ENCODE measurements around the gene ALPL.

ALPL gene

GRCh38 chr1:21577324-21577723 is 68.1 kb downstream of the ALPL start:
- Histone ChIP-seq H3K9ac (ENCODE audit: low read length in 2 of 2) (no peak overlapping the region), H3K4me1 (ENCODE audit: control insufficient read depth, insufficient read depth, low read length) (peaks cover 10% of the 10 kb centered on the region), H3K27me3 (ENCODE audit: control insufficient read depth in 1 of 2, insufficient read depth in 2 of 2, low read length in 2 of 2) (peaks cover 0 to 3% of the 10 kb centered on the region in 2 donors), H3K4me3 (ENCODE audit: low read length in 2 of 2) (no peak overlapping the region), H3K36me3 (ENCODE audit: control insufficient read depth in 2 of 2, insufficient read depth in 2 of 2, low read length in 2 of 2) (no peaks in the 10 kb centered on the region), H3K9me3 (ENCODE audit: control insufficient read depth in 2 of 2, low read length in 2 of 2) (no peaks in the 10 kb centered on the region), H3K27ac (ENCODE audit: low read length) (no peak overlapping the region)

- no peaks in the 10 kb centered on the region for H3K9me3 ChIP-seq (ENCODE audit: control insufficient read depth in 2 of 2, low read length in 2 of 2)
- no peak overlapping the region for H3K4me3 ChIP-seq (ENCODE audit: low read length in 2 of 2)
- peaks cover 0 to 3% of the 10 kb centered on the region in 2 donors for H3K27me3 ChIP-seq (ENCODE audit: control insufficient read depth in 1 of 2, insufficient read depth in 2 of 2, low read length in 2 of 2)
- H3K9ac ChIP-seq (ENCODE audit: low read length in 2 of 2) = no peak overlapping the region
- no peaks in the 10 kb centered on the region for H3K36me3 ChIP-seq (ENCODE audit: control insufficient read depth in 2 of 2, insufficient read depth in 2 of 2, low read length in 2 of 2)
- H3K4me1 ChIP-seq (ENCODE audit: control insufficient read depth, insufficient read depth, low read length) = peaks cover 10% of the 10 kb centered on the region
- no peak overlapping the region for H3K27ac ChIP-seq (ENCODE audit: low read length)
These were observed 68.7 kb downstream of the ALPL start for GRCh38 chr1:21577933-21578332.

GRCh38 chr1:21579791-21580190 is 70.6 kb downstream of the ALPL start:
- no peaks in the 10 kb centered on the region for H3K9me3 ChIP-seq (ENCODE audit: control insufficient read depth in 2 of 2, low read length in 2 of 2)

GRCh38 chr1:21584096-21584495 is 74.9 kb downstream of the ALPL start:
- Histone ChIP-seq H3K36me3 (ENCODE audit: control insufficient read depth in 2 of 2, insufficient read depth in 2 of 2, low read length in 2 of 2) (no peaks in the 10 kb centered on the region), H3K4me3 (ENCODE audit: low read length in 2 of 2) (no peak overlapping the region), H3K9me3 (ENCODE audit: control insufficient read depth in 2 of 2, low read length in 2 of 2) (no peaks in the 10 kb centered on the region), H3K4me1 (ENCODE audit: control insufficient read depth, insufficient read depth, low read length) (peaks cover 7% of the 10 kb centered on the region), H3K27ac (ENCODE audit: low read length) (no peak overlapping the region), H3K9ac (ENCODE audit: low read length in 2 of 2) (no peak overlapping the region), H3K27me3 (ENCODE audit: control insufficient read depth in 1 of 2, insufficient read depth in 2 of 2, low read length in 2 of 2) (peaks cover 10 to 11% of the 10 kb centered on the region in 2 donors)

More at GRCh38 chr1:21579791-21580190, 70.6 kb downstream of the ALPL start:
- Histone ChIP-seq H3K36me3 (ENCODE audit: control insufficient read depth in 2 of 2, insufficient read depth in 2 of 2, low read length in 2 of 2) (no peaks in the 10 kb centered on the region), H3K27me3 (ENCODE audit: control insufficient read depth in 1 of 2, insufficient read depth in 2 of 2, low read length in 2 of 2) (peaks cover 5 to 8% of the 10 kb centered on the region in 2 donors), H3K9ac (ENCODE audit: low read length in 2 of 2) (no peak overlapping the region), H3K27ac (ENCODE audit: low read length) (no peak overlapping the region), H3K4me3 (ENCODE audit: low read length in 2 of 2) (no peak overlapping the region), H3K4me1 (ENCODE audit: control insufficient read depth, insufficient read depth, low read length) (peaks cover under 1% of the 10 kb centered on the region)

GRCh38 chr1:21585037-21585436 is 75.8 kb downstream of the ALPL start:
- Histone ChIP-seq H3K9me3 (ENCODE audit: control insufficient read depth in 2 of 2, low read length in 2 of 2) (no peaks in the 10 kb centered on the region), H3K4me3 (ENCODE audit: low read length in 2 of 2) (no peak overlapping the region), H3K27ac (ENCODE audit: low read length) (no peak overlapping the region), H3K27me3 (ENCODE audit: control insufficient read depth in 1 of 2, insufficient read depth in 2 of 2, low read length in 2 of 2) (peaks cover 10 to 14% of the 10 kb centered on the region in 2 donors), H3K9ac (ENCODE audit: low read length in 2 of 2) (no peak overlapping the region), H3K4me1 (ENCODE audit: control insufficient read depth, insufficient read depth, low read length) (peaks cover 7% of the 10 kb centered on the region), H3K36me3 (ENCODE audit: control insufficient read depth in 2 of 2, insufficient read depth in 2 of 2, low read length in 2 of 2) (no peaks in the 10 kb centered on the region)

GRCh38 chr1:21586222-21586621 is 77.0 kb downstream of the ALPL start:
- H3K4me1 ChIP-seq (ENCODE audit: control insufficient read depth, insufficient read depth, low read length) = peaks cover 9% of the 10 kb centered on the region
- no peak overlapping the region for H3K27ac ChIP-seq (ENCODE audit: low read length)
- H3K9ac ChIP-seq (ENCODE audit: low read length in 2 of 2) = no peak overlapping the region
- no peak overlapping the region for H3K4me3 ChIP-seq (ENCODE audit: low read length in 2 of 2)
- no peaks in the 10 kb centered on the region for H3K36me3 ChIP-seq (ENCODE audit: control insufficient read depth in 2 of 2, insufficient read depth in 2 of 2, low read length in 2 of 2)
- H3K9me3 ChIP-seq (ENCODE audit: control insufficient read depth in 2 of 2, low read length in 2 of 2) = no peaks in the 10 kb centered on the region
- H3K27me3 ChIP-seq (ENCODE audit: control insufficient read depth in 1 of 2, insufficient read depth in 2 of 2, low read length in 2 of 2) = peaks cover 10 to 24% of the 10 kb centered on the region in 2 donors

- Histone ChIP-seq H3K4me3 (ENCODE audit: low read length in 2 of 2) (no peak overlapping the region), H3K27me3 (ENCODE audit: control insufficient read depth in 1 of 2, insufficient read depth in 2 of 2, low read length in 2 of 2) (peaks cover 12 to 27% of the 10 kb centered on the region in 2 donors), H3K9ac (ENCODE audit: low read length in 2 of 2) (no peak overlapping the region), H3K36me3 (ENCODE audit: control insufficient read depth in 2 of 2, insufficient read depth in 2 of 2, low read length in 2 of 2) (no peaks in the 10 kb centered on the region), H3K27ac (ENCODE audit: low read length) (no peak overlapping the region), H3K9me3 (ENCODE audit: control insufficient read depth in 2 of 2, low read length in 2 of 2) (no peaks in the 10 kb centered on the region), H3K4me1 (ENCODE audit: control insufficient read depth, insufficient read depth, low read length) (peaks cover 9% of the 10 kb centered on the region)
These were observed 77.8 kb downstream of the ALPL start for GRCh38 chr1:21586846-21587601.

GRCh38 chr1:21587602-21587953 is 78.4 kb downstream of the ALPL start:
- no peaks in the 10 kb centered on the region for H3K9me3 ChIP-seq (ENCODE audit: control insufficient read depth in 2 of 2, low read length in 2 of 2)
- no peak overlapping the region for H3K4me3 ChIP-seq (ENCODE audit: low read length in 2 of 2)
- no peaks in the 10 kb centered on the region for H3K36me3 ChIP-seq (ENCODE audit: control insufficient read depth in 2 of 2, insufficient read depth in 2 of 2, low read length in 2 of 2)
- no peak overlapping the region for H3K9ac ChIP-seq (ENCODE audit: low read length in 2 of 2)
- peaks cover 9% of the 10 kb centered on the region for H3K4me1 ChIP-seq (ENCODE audit: control insufficient read depth, insufficient read depth, low read length)
- no peak overlapping the region for H3K27ac ChIP-seq (ENCODE audit: low read length)
- H3K27me3 ChIP-seq (ENCODE audit: control insufficient read depth in 1 of 2, insufficient read depth in 2 of 2, low read length in 2 of 2) = peaks cover 12 to 27% of the 10 kb centered on the region in 2 donors

- Histone ChIP-seq H3K36me3 (ENCODE audit: control insufficient read depth in 2 of 2, insufficient read depth in 2 of 2, low read length in 2 of 2) (no peaks in the 10 kb centered on the region), H3K9ac (ENCODE audit: low read length in 2 of 2) (no peak overlapping the region), H3K27me3 (ENCODE audit: control insufficient read depth in 1 of 2, insufficient read depth in 2 of 2, low read length in 2 of 2) (peaks cover 12 to 25% of the 10 kb centered on the region in 2 donors), H3K27ac (ENCODE audit: low read length) (no peak overlapping the region), H3K4me1 (ENCODE audit: control insufficient read depth, insufficient read depth, low read length) (peaks cover 9% of the 10 kb centered on the region), H3K4me3 (ENCODE audit: low read length in 2 of 2) (no peak overlapping the region), H3K9me3 (ENCODE audit: control insufficient read depth in 2 of 2, low read length in 2 of 2) (no peaks in the 10 kb centered on the region)
These were observed 80.4 kb downstream of the ALPL start for GRCh38 chr1:21589618-21590017.

GRCh38 chr1:21590126-21590880 is 81.1 kb downstream of the ALPL start:
- H3K27ac ChIP-seq (ENCODE audit: low read length) = no peak overlapping the region
- no peaks in the 10 kb centered on the region for H3K9me3 ChIP-seq (ENCODE audit: control insufficient read depth in 2 of 2, low read length in 2 of 2)
- no peaks in the 10 kb centered on the region for H3K36me3 ChIP-seq (ENCODE audit: control insufficient read depth in 2 of 2, insufficient read depth in 2 of 2, low read length in 2 of 2)
- H3K27me3 ChIP-seq (ENCODE audit: control insufficient read depth in 1 of 2, insufficient read depth in 2 of 2, low read length in 2 of 2) = peaks cover 12 to 30% of the 10 kb centered on the region in 2 donors
- peaks cover 9% of the 10 kb centered on the region for H3K4me1 ChIP-seq (ENCODE audit: control insufficient read depth, insufficient read depth, low read length)
- no peak overlapping the region for H3K4me3 ChIP-seq (ENCODE audit: low read length in 2 of 2)
- no peak overlapping the region for H3K9ac ChIP-seq (ENCODE audit: low read length in 2 of 2)

GRCh38 chr1:21590934-21591333 is 81.7 kb downstream of the ALPL start:
- H3K9ac ChIP-seq (ENCODE audit: low read length in 2 of 2) = no peak overlapping the region
- peaks cover 9% of the 10 kb centered on the region for H3K4me1 ChIP-seq (ENCODE audit: control insufficient read depth, insufficient read depth, low read length)
- H3K27me3 ChIP-seq (ENCODE audit: control insufficient read depth in 1 of 2, insufficient read depth in 2 of 2, low read length in 2 of 2) = peaks cover 12 to 36% of the 10 kb centered on the region in 2 donors
- no peak overlapping the region for H3K4me3 ChIP-seq (ENCODE audit: low read length in 2 of 2)
- H3K9me3 ChIP-seq (ENCODE audit: control insufficient read depth in 2 of 2, low read length in 2 of 2) = no peaks in the 10 kb centered on the region
- no peaks in the 10 kb centered on the region for H3K36me3 ChIP-seq (ENCODE audit: control insufficient read depth in 2 of 2, insufficient read depth in 2 of 2, low read length in 2 of 2)
- no peak overlapping the region for H3K27ac ChIP-seq (ENCODE audit: low read length)

All from stomach smooth muscle (tissue), 2 donors.